ENCODE data around the gene MYL11.

DNA sequence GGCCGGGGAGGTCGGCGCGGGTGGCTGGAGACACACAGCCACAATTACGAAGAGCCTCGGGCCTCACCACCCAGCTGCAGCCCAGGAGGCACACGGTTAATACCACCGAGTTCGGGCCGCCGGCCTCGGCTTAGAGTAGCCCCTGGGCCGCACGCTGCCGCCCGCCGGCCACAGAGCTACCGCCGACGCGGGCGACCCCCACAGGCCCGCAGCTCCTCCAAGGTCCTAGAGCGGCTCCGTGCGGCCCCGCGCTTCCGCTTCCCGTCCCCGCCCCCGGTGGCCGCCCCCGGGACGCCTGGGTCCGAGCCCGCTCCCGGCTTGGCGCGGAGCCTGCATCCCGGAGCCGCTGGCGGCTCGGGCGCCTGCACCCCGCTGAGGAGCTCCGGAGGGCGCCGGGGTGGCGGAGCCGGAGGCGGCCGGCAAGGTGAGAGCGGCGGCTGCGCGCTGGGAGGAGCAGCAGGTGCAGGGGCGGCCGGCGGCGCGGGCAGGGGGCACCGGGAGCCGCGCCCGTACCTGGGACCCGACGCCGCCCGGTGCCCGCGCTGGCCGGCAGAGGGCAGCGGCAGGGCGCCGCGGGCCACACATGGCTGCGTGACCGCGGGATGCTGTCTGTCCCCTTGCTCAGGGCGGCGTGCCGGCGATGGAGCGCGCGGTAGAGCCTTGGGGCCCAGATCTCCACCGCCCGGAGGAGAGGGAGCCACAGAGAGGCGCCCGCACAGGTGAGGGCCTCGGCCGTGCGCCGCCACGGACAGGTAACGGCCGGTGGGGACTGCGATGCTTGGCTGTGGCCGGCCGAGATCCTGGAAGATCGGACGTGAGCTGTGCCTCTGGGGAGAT is 20.8 kb downstream of the MYL11 start, which contains the start of gene ZNF48:
- TF ChIP-seq, protein P1, sequence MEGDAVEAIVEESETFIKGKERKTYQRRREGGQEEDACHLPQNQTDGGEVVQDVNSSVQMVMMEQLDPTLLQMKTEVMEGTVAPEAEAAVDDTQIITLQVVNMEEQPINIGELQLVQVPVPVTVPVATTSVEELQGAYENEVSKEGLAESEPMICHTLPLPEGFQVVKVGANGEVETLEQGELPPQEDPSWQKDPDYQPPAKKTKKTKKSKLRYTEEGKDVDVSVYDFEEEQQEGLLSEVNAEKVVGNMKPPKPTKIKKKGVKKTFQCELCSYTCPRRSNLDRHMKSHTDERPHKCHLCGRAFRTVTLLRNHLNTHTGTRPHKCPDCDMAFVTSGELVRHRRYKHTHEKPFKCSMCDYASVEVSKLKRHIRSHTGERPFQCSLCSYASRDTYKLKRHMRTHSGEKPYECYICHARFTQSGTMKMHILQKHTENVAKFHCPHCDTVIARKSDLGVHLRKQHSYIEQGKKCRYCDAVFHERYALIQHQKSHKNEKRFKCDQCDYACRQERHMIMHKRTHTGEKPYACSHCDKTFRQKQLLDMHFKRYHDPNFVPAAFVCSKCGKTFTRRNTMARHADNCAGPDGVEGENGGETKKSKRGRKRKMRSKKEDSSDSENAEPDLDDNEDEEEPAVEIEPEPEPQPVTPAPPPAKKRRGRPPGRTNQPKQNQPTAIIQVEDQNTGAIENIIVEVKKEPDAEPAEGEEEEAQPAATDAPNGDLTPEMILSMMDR (IDR thresholded peaks at IDR 0.05; ENCODE audit: poor library complexity, severe bottlenecking), result peak; percentile 59
- TF ChIP-seq EZH2 (IDR thresholded peaks at IDR 0.05; ENCODE audit: borderline replicate concordance, insufficient read depth, low read length, poor library complexity, severe bottlenecking), result no peak
- TF ChIP-seq POLR2AphosphoS5 (IDR thresholded peaks at IDR 0.05), result peak; percentile 69
- TF ChIP-seq SMC3 (conservative IDR thresholded peaks at IDR 0.05; ENCODE audit: poor library complexity), result peak; percentile 52
- TF ChIP-seq, protein P2, sequence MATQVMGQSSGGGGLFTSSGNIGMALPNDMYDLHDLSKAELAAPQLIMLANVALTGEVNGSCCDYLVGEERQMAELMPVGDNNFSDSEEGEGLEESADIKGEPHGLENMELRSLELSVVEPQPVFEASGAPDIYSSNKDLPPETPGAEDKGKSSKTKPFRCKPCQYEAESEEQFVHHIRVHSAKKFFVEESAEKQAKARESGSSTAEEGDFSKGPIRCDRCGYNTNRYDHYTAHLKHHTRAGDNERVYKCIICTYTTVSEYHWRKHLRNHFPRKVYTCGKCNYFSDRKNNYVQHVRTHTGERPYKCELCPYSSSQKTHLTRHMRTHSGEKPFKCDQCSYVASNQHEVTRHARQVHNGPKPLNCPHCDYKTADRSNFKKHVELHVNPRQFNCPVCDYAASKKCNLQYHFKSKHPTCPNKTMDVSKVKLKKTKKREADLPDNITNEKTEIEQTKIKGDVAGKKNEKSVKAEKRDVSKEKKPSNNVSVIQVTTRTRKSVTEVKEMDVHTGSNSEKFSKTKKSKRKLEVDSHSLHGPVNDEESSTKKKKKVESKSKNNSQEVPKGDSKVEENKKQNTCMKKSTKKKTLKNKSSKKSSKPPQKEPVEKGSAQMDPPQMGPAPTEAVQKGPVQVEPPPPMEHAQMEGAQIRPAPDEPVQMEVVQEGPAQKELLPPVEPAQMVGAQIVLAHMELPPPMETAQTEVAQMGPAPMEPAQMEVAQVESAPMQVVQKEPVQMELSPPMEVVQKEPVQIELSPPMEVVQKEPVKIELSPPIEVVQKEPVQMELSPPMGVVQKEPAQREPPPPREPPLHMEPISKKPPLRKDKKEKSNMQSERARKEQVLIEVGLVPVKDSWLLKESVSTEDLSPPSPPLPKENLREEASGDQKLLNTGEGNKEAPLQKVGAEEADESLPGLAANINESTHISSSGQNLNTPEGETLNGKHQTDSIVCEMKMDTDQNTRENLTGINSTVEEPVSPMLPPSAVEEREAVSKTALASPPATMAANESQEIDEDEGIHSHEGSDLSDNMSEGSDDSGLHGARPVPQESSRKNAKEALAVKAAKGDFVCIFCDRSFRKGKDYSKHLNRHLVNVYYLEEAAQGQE (IDR thresholded peaks at IDR 0.05; ENCODE audit: borderline replicate concordance), result peak; percentile 69
- peak; percentile 86 for TF ChIP-seq MXI1 (conservative IDR thresholded peaks at IDR 0.05; ENCODE audit: poor library complexity, severe bottlenecking)
- TF ChIP-seq EP300 (conservative IDR thresholded peaks at IDR 0.05; ENCODE audit: poor library complexity, severe bottlenecking), result peak; percentile 37
- no peak for TF ChIP-seq RAD21 (conservative IDR thresholded peaks at IDR 0.05)
